OCI-LY1 (cell line): ENCODE data around the gene CD300C.

Source experiments
- H2AFZ ChIP-seq: fragments of 200-600 bp; sonication (generic), shearing (Covaris generic); 2 replicates; pipeline ENCODE4 v1.6.0; 2014; ENCODE audit warnings: antibody characterized with exemption, mild to moderate bottlenecking, low read length
- H3F3A ChIP-seq: fragments of 200-600 bp; sonication (generic), shearing (Covaris generic); 2 replicates; pipeline ENCODE4 v1.6.0; 2014; ENCODE audit warnings: mild to moderate bottlenecking, antibody characterized with exemption, low read length, moderate library complexity; ENCODE audit not compliant: insufficient read depth
- H3K27ac ChIP-seq: fragments of 200-600 bp; sonication (generic); 2 replicates; pipeline ENCODE4 v1.5.1; 2014; ENCODE audit warnings: low read length, mixed run types, mild to moderate bottlenecking, low read depth; ENCODE audit not compliant: poor library complexity, severe bottlenecking
- H3K27me3 ChIP-seq: fragments of 200-600 bp; sonication (generic); 2 replicates; pipeline ENCODE4 v1.6.0; 2014; ENCODE audit warnings: antibody characterized with exemption, mild to moderate bottlenecking, low read length, moderate library complexity; ENCODE audit not compliant: insufficient read depth
- H3K36me3 ChIP-seq: fragments of 200-600 bp; sonication (generic); 2 replicates; pipeline ENCODE4 v1.6.1; 2014; ENCODE audit warnings: mild to moderate bottlenecking, antibody characterized with exemption, low read length, moderate library complexity, mixed read lengths; ENCODE audit not compliant: insufficient read depth
- H3K4me1 ChIP-seq: fragments of 200-600 bp; sonication (generic); 2 replicates; pipeline ENCODE4 v1.5.1; 2014; ENCODE audit warnings: mild to moderate bottlenecking, low read length, moderate library complexity; ENCODE audit not compliant: insufficient read depth, severe bottlenecking
- H3K4me2 ChIP-seq: fragments of 200-600 bp; sonication (generic), shearing (Covaris generic); 2 replicates; pipeline ENCODE4 v1.6.1; 2014; ENCODE audit warnings: low read length
- H3K4me3 ChIP-seq: fragments of 200-600 bp; sonication (generic); 2 replicates; pipeline ENCODE4 v1.5.1; 2014; ENCODE audit warnings: low read length, low read depth, mild to moderate bottlenecking, mixed read lengths; ENCODE audit not compliant: poor library complexity, severe bottlenecking
- H3K79me2 ChIP-seq: fragments of 200-600 bp; shearing (Covaris generic); 2 replicates; pipeline ENCODE4 v1.6.1; 2016; ENCODE audit warnings: mixed run types, low read length, mixed read lengths; ENCODE audit not compliant: insufficient read depth
- H3K9ac ChIP-seq: fragments of 200-600 bp; sonication (generic), shearing (Covaris generic); 2 replicates; pipeline ENCODE4 v1.6.1; 2014; ENCODE audit warnings: mild to moderate bottlenecking, low read length, mixed read lengths
- H3K9me2 ChIP-seq: fragments of 200-600 bp; sonication (generic), shearing (Covaris generic); 2 replicates; pipeline ENCODE4 v1.6.1; 2014; ENCODE audit warnings: low read depth, mild to moderate bottlenecking, low read length, mixed read lengths
- H3K9me3 ChIP-seq: fragments of 200-600 bp; shearing (Covaris generic); 2 replicates; pipeline ENCODE4 v1.6.1; 2014; ENCODE audit warnings: low read length, mixed read lengths
- H4K20me1 ChIP-seq: fragments of 200-600 bp; sonication (generic), shearing (Covaris generic); 2 replicates; pipeline ENCODE4 v1.6.0; 2016; ENCODE audit warnings: mild to moderate bottlenecking, low read length; ENCODE audit not compliant: insufficient read depth
- EZH2 ChIP-seq: fragments of 200-600 bp; sonication (generic), shearing (Covaris generic); IDR thresholded peaks from 2 replicates; pipeline ENCODE4 v1.8.0; 2017; ENCODE audit warnings: borderline replicate concordance, mixed run types, mild to moderate bottlenecking, antibody characterized with exemption, low read length, moderate library complexity, mixed read lengths
- TF ChIP-seq, protein P1 (sequence below): fragments of 200-600 bp; sonication (generic), shearing (Covaris generic); IDR thresholded peaks from 2 replicates; pipeline ENCODE4 v1.5.1; 2017; ENCODE audit warnings: mild to moderate bottlenecking, antibody characterized with exemption, low read length, moderate library complexity, mixed read lengths

CD300C gene

DNA sequence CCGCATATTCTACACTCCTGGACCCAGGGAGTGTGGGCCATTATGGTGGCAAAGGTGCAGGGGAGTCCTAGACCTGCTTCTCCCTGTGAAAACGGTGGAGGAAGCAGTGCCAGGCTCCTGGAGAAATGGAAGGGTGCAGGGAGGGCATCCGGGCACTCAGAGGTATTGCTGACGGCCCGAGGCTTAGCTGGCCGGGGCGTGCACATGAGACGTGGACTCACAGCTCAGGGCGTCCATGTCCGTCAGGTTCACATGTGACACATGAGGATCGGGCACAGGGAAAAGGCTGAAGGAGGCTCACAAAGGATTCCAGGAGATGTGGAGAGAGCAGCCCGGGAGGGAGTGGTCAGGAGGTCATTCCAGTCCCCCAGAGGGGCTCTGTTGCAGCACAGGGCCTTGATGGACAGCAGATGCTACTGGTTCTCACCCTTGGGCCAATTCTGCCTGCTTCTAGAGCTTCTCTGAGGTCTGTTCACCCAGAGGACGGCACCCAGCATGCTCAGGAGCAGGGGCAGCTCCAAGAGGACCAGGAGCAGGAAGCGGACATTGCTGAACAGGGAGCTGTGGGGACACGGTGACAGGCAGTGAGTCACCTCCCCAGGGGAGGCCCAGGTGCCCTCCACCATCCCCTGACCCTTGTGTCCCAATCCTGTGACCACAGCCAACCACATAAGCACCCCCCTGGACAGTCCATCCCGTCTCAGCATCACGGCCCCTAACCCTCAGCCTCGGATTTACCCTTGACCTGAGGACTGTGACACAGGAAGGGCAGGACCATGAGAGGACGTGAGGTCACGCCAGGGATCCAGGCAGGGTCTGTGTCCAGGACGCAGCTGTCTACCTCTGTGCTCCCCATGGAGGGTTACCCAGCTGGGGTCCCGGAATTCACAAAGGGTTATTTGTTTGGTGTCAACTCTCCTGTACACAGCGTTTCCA lies 4.5 kb downstream of the CD300C start:
- Histone ChIP-seq H3K27ac (no peak overlapping the region), H3K27me3 (no peaks in the 10 kb centered on the region), H3F3A (no peaks in the 10 kb centered on the region), H3K79me2 (no peaks in the 10 kb centered on the region), H3K36me3 (no peaks in the 10 kb centered on the region), H3K9me3 (no peaks in the 10 kb centered on the region), H3K9ac (no peak overlapping the region), H3K4me2 (no peak overlapping the region), H4K20me1 (no peaks in the 10 kb centered on the region), H3K4me1 (no peaks in the 10 kb centered on the region), H3K9me2 (no peaks in the 10 kb centered on the region), H3K4me3 (no peak overlapping the region), H2AFZ (no peak overlapping the region)
- TF ChIP-seq, protein P1, sequence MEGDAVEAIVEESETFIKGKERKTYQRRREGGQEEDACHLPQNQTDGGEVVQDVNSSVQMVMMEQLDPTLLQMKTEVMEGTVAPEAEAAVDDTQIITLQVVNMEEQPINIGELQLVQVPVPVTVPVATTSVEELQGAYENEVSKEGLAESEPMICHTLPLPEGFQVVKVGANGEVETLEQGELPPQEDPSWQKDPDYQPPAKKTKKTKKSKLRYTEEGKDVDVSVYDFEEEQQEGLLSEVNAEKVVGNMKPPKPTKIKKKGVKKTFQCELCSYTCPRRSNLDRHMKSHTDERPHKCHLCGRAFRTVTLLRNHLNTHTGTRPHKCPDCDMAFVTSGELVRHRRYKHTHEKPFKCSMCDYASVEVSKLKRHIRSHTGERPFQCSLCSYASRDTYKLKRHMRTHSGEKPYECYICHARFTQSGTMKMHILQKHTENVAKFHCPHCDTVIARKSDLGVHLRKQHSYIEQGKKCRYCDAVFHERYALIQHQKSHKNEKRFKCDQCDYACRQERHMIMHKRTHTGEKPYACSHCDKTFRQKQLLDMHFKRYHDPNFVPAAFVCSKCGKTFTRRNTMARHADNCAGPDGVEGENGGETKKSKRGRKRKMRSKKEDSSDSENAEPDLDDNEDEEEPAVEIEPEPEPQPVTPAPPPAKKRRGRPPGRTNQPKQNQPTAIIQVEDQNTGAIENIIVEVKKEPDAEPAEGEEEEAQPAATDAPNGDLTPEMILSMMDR: no peak
- no peak for TF ChIP-seq EZH2

- TF ChIP-seq, protein P1: no peak
- no peak for TF ChIP-seq EZH2
- Histone ChIP-seq H3K27me3 (no peaks in the 10 kb centered on the region), H2AFZ (no peak overlapping the region)
Observed at GRCh38 chr17:74539281-74539820, 6.6 kb downstream of the CD300C start.

GRCh38 chr17:74536890-74537289 lies 9.0 kb downstream of the CD300C start:
- no peaks in the 10 kb centered on the region for H3K4me1 ChIP-seq
- no peak overlapping the region for H3K4me2 ChIP-seq
- H3K9me3 ChIP-seq: no peaks in the 10 kb centered on the region
- H4K20me1 ChIP-seq: no peaks in the 10 kb centered on the region
- H3K36me3 ChIP-seq: no peaks in the 10 kb centered on the region; the same call in 1 of the 2 replicates
- TF ChIP-seq EZH2: no peak
- TF ChIP-seq, protein P1: no peak
- no peaks in the 10 kb centered on the region for H3K79me2 ChIP-seq
- H3K27me3 ChIP-seq: 0 out of 2 replicates have a peak, but pooled peaks cover 4% of the 10 kb centered on the region
- H3K4me3 ChIP-seq: no peak overlapping the region
- H3K27ac ChIP-seq: no peak overlapping the region
- H3K9me2 ChIP-seq: no peaks in the 10 kb centered on the region
- no peak overlapping the region for H3K9ac ChIP-seq
- H3F3A ChIP-seq: no peaks in the 10 kb centered on the region
- no peak overlapping the region for H2AFZ ChIP-seq

More at GRCh38 chr17:74539281-74539820, 6.6 kb downstream of the CD300C start:
- Histone ChIP-seq H3K9me2 (no peaks in the 10 kb centered on the region), H3K36me3 (no peaks in the 10 kb centered on the region), H3F3A (no peaks in the 10 kb centered on the region), H3K4me1 (no peaks in the 10 kb centered on the region), H3K4me3 (no peak overlapping the region), H4K20me1 (no peaks in the 10 kb centered on the region), H3K4me2 (no peak overlapping the region), H3K9me3 (no peaks in the 10 kb centered on the region), H3K79me2 (no peaks in the 10 kb centered on the region), H3K9ac (no peak overlapping the region), H3K27ac (no peak overlapping the region)
